ENCODE measurements around the gene UBE4B. TPM values are rescaled to one million over a fixed set of nuclear protein-coding genes. Genes with fewer than 3 reads are reported as not detected.
"Not testable (repeated sequence)": the region's sequence is repeated elsewhere in the genome, so short reads cannot be mapped to it uniquely, and the experiment has no call there.

Gene UBE4B
- total and polyA plus RNA-seq, 2 experiments from 2014 or later, result 28.4 to 115 TPM

- TF ChIP-seq ZNF462 (CRISPR knock-in tag; IDR thresholded peaks at IDR 0.05) (no peak), STAT1 (IDR thresholded peaks at IDR 0.05; ENCODE audit: unreplicated experiment) (no peak)
Observed at GRCh38 chr1:10027027-10027426, 5.7 kb upstream of the UBE4B start (continued).

- not testable (repeated sequence) for DNase-seq (ENCODE audit: low spot score); H3K36me3 ChIP-seq (ENCODE audit: insufficient read depth); H3K36me3 Mint-ChIP-seq (ENCODE audit: low read depth); H3K4me1 Mint-ChIP-seq; H3K27me3 Mint-ChIP-seq (ENCODE audit: insufficient read depth, low read depth, poor library complexity); H2AFZ ChIP-seq; H3K27ac Mint-ChIP-seq; H3K27me3 ChIP-seq (ENCODE audit: insufficient read depth); H3K79me2 ChIP-seq (replicated peaks; ENCODE audit: insufficient read depth); H3F3A ChIP-seq (replicated peaks; ENCODE audit: low read depth); H3K4me1 ChIP-seq (ENCODE audit: insufficient read depth); H4K20me1 ChIP-seq (replicated peaks; ENCODE audit: insufficient read depth); ATAC-seq; H3K4me3 Mint-ChIP-seq; H3K4me3 ChIP-seq; H3K9me3 Mint-ChIP-seq; H3K4me2 ChIP-seq; H3K27ac ChIP-seq (ENCODE audit: low read depth); H3K9me2 ChIP-seq (ENCODE audit: insufficient read depth)
Observed at GRCh38 chr1:10028956-10029500, 3.7 kb upstream of the UBE4B start.

GRCh38 chr1:10031461-10031860 lies 1.3 kb upstream of the UBE4B start:
- H3K36me3 ChIP-seq (ENCODE audit: insufficient read depth), result no peaks in the 10 kb centered on the region
- H3K9me2 ChIP-seq (ENCODE audit: insufficient read depth), result no peaks in the 10 kb centered on the region
- H3K4me1 ChIP-seq (ENCODE audit: insufficient read depth), result peaks cover 9% of the 10 kb centered on the region; the same call in 1 of the 2 replicates
- Mint-ChIP-seq H3K27ac (no peak overlapping the region), H3K4me3 (no peak overlapping the region), H3K36me3 (ENCODE audit: low read depth) (peaks cover 6% of the 10 kb centered on the region), H3K4me1 (peaks cover 8% of the 10 kb centered on the region), H3K27me3 (ENCODE audit: insufficient read depth, low read depth, poor library complexity) (peaks cover 6% of the 10 kb centered on the region), H3K9me3 (peaks cover 5% of the 10 kb centered on the region; the same call in 1 of the 3 replicates)
- H3K79me2 ChIP-seq (replicated peaks; ENCODE audit: insufficient read depth), result peaks cover 31% of the 10 kb centered on the region
- no peak overlapping the region for H3K4me2 ChIP-seq
- peaks cover 6% of the 10 kb centered on the region; the same call in 1 of the 2 replicates for H3F3A ChIP-seq (replicated peaks; ENCODE audit: low read depth)
- no peak overlapping the region for H2AFZ ChIP-seq
- no peak overlapping the region for H3K27ac ChIP-seq (ENCODE audit: low read depth)
- no peak for ATAC-seq
- no peak overlapping the region for H3K4me3 ChIP-seq
- no peak for DNase-seq (ENCODE audit: low spot score)
- H3K27me3 ChIP-seq (ENCODE audit: insufficient read depth), result no peaks in the 10 kb centered on the region
- H4K20me1 ChIP-seq (replicated peaks; ENCODE audit: insufficient read depth), result 0 out of 2 replicates have a peak, but pooled peaks cover 3% of the 10 kb centered on the region
- TF ChIP-seq EZH2phosphoT487 (IDR thresholded peaks at IDR 0.05; ENCODE audit: unreplicated experiment), result no peak
- TF ChIP-seq REST (IDR thresholded peaks at IDR 0.05; ENCODE audit: unreplicated experiment), result no peak
- TF ChIP-seq ZNF331 (CRISPR knock-in tag; IDR thresholded peaks at IDR 0.05; ENCODE audit: low read depth), result no peak
- no peak for TF ChIP-seq POLR2AphosphoS5 (IDR thresholded peaks at IDR 0.05; ENCODE audit: low read depth)
- TF ChIP-seq STAT1 (IDR thresholded peaks at IDR 0.05; ENCODE audit: unreplicated experiment), result no peak
- TF ChIP-seq ETS1 (IDR thresholded peaks at IDR 0.05), result no peak

Measured in GM23338 (cell line).